GM23248 (cell line): ENCODE data around the gene TWF2.

Experiments
- EZH2 ChIP-seq: fragments of 200-600 bp; sonication (generic); IDR thresholded peaks from 2 replicates; pipeline ENCODE4 v1.6.1; 2018; ENCODE audit warnings: antibody characterized with exemption, mild to moderate bottlenecking; ENCODE audit not compliant: insufficient read depth, poor library complexity, severe bottlenecking
- EZH2phosphoT487 ChIP-seq: fragments of 200-600 bp; sonication (generic); IDR thresholded peaks from 2 replicates; pipeline ENCODE4 v1.6.1; 2018; ENCODE audit warnings: antibody characterized with exemption, moderate library complexity, mild to moderate bottlenecking, low read depth; ENCODE audit not compliant: insufficient read depth

DNA sequence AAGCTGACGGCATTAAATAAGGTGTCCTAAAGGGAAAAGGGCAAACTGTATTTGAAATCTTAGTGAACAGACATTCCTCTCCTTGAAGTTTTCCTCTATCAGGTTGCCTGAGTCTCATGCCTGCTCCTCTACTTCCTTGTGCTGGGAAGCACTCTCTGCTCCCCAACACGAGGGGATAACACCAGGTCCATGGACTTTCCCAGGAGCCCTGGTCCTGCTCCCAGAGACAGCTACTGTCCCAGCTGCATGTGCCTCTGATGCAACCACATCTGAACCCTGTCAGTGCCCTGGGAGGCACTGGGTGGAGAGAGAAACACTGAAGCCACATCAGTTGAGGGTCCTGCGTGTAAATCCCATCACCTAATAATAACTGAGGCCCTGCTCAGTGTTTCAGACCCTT is 20.9 kb downstream of the TWF2 start:
- no peak for TF ChIP-seq EZH2
- no peak for TF ChIP-seq EZH2phosphoT487
